Esophagus squamous epithelium (tissue), 4 donors: ENCODE data around the gene CCDC15.

Source experiments
- CTCF ChIP-seq, 6 experiments: fragments of 450-650 bp in 4 of 6; fragments of 200-600 bp in 2 of 6; sonication (generic) in 2 of 6; IDR thresholded peaks; one replicate each; pipeline ENCODE4 v1.5.1; 2016 to 2019; ENCODE audit warnings: antibody characterized with exemption in 6 of 6, mild to moderate bottlenecking in 4 of 6, moderate library complexity in 4 of 6
- POLR2A ChIP-seq, 4 donors: fragments of 450-650 bp; IDR thresholded peaks; one replicate each; pipeline ENCODE4 v1.6.1; 2017; ENCODE audit warnings: antibody characterized with exemption in 4 of 4, mild to moderate bottlenecking in 4 of 4, moderate library complexity in 3 of 4

- TF ChIP-seq CTCF (IDR thresholded peaks at IDR 0.05), result no peak
- no peak for TF ChIP-seq POLR2A (IDR thresholded peaks at IDR 0.05)
Measured at GRCh38 chr11:124915541-124916369, 38.2 kb upstream of the CCDC15 start.
